Measurements from ENCODE around the gene KRTAP3-3. TPM values are rescaled to one million over a fixed set of nuclear protein-coding genes. Genes with fewer than 3 reads are reported as not detected.

The KRTAP3-3 gene
- total RNA-seq, 1 experiment from 2014 or later: not detected

- no peaks in the 10 kb centered on the region for H3K23me2 ChIP-seq (ENCODE audit: insufficient read length, low read depth, low read length, poor library complexity, severe bottlenecking)
- no peak for TF ChIP-seq CTCF (conservative IDR thresholded peaks at IDR 0.05)
- no peak overlapping the region for H3K4me3 Mint-ChIP-seq
Observed at GRCh38 chr17:41019415-41019814, 25.5 kb upstream of the KRTAP3-3 start.

More at GRCh38 chr17:41019415-41019814, 25.5 kb upstream of the KRTAP3-3 start:
- Histone ChIP-seq H3K56ac (ENCODE audit: insufficient read length, low read depth, low read length) (no peak overlapping the region), H2BK20ac (ENCODE audit: low read depth, low read length, poor library complexity, severe bottlenecking) (no peak overlapping the region), H2BK120ac (ENCODE audit: low read depth, low read length, poor library complexity, severe bottlenecking) (no peak overlapping the region), H3K18ac (ENCODE audit: insufficient read length, low read depth, low read length) (no peak overlapping the region), H3K14ac (ENCODE audit: insufficient read depth, low read length) (no peak overlapping the region), H3K4ac (ENCODE audit: low read depth, low read length) (no peak overlapping the region), H3K27ac (ENCODE audit: insufficient read length, low read depth, low read length) (no peak overlapping the region), H2BK5ac (ENCODE audit: insufficient read length, low read length) (no peak overlapping the region), H2AFZ (ENCODE audit: low read length) (no peak overlapping the region), H3K4me1 (ENCODE audit: insufficient read depth, low read length) (no peaks in the 10 kb centered on the region), H3T11ph (ENCODE audit: low read length) (no peak overlapping the region), H2BK12ac (ENCODE audit: insufficient read length, low read depth, low read length) (no peak overlapping the region), H2AK5ac (ENCODE audit: insufficient read length, low read length) (no peak overlapping the region), H3K23ac (ENCODE audit: insufficient read length, low read depth, low read length) (no peak overlapping the region), H4K8ac (replicated peaks; ENCODE audit: insufficient read length, low read depth, low read length) (no peak overlapping the region), H3K9ac (ENCODE audit: extremely low read depth, insufficient read length, low read length) (no peak overlapping the region), H3K27me3 (ENCODE audit: insufficient read depth, low read length) (no peaks in the 10 kb centered on the region), H3K79me1 (ENCODE audit: insufficient read depth, low read depth, low read length, poor library complexity, severe bottlenecking) (no peaks in the 10 kb centered on the region), H3K4me2 (ENCODE audit: insufficient read depth, insufficient read length, low read length) (no peak overlapping the region), H4K5ac (ENCODE audit: insufficient read length, low read depth, low read length) (no peak overlapping the region), H4K91ac (ENCODE audit: insufficient read length, low read depth, low read length) (no peak overlapping the region), H2BK15ac (ENCODE audit: low read depth, low read length) (no peak overlapping the region), H4K20me1 (ENCODE audit: control insufficient read depth, insufficient read depth, insufficient read length) (no peaks in the 10 kb centered on the region), H3K9me3 (ENCODE audit: control insufficient read depth, low read depth, low read length) (no peaks in the 10 kb centered on the region), H3K79me2 (ENCODE audit: insufficient read depth, low read length) (no peaks in the 10 kb centered on the region)
- H3K9me3 Mint-ChIP-seq: peaks cover 0 to 3% of the 10 kb centered on the region in 2 experiments; a peak in 1 of 5 replicates
- no CpG with 5 or more reads among the region's 3 CpGs for WGBS (ENCODE audit: extremely low coverage, insufficient read length, low lambda C conversion rate)
- H3K27me3 Mint-ChIP-seq (ENCODE audit: low read depth): no peaks in the 10 kb centered on the region
- no peaks in the 10 kb centered on the region for H3K36me3 Mint-ChIP-seq (ENCODE audit: insufficient read depth in 1 of 3, low read depth in 3 of 3)
- no peak for DNase-seq
- H3K4me1 Mint-ChIP-seq: peaks cover 0 to 2% of the 10 kb centered on the region in 2 experiments; a peak in 1 of 4 replicates
- H3K27ac Mint-ChIP-seq: no peak overlapping the region

All from H9 (cell line).